OCI-LY7 (cell line): ENCODE results near the gene NHS.

Experiments used
- EZH2phosphoT487 ChIP-seq: fragments of 200-600 bp; sonication (generic); IDR thresholded peaks from 2 replicates; pipeline ENCODE4 v1.6.1; 2018; ENCODE audit warnings: low read depth, borderline replicate concordance, mild to moderate bottlenecking, mixed run types, antibody characterized with exemption, low read length, moderate library complexity, mixed read lengths
- TF ChIP-seq, protein P1 (sequence below): fragments of 200-600 bp; sonication (generic); conservative IDR thresholded peaks from 2 replicates; pipeline ENCODE4 v1.5.1; 2014; ENCODE audit warnings: mild to moderate bottlenecking, antibody characterized with exemption, low read length, moderate library complexity, mixed read lengths

DNA sequence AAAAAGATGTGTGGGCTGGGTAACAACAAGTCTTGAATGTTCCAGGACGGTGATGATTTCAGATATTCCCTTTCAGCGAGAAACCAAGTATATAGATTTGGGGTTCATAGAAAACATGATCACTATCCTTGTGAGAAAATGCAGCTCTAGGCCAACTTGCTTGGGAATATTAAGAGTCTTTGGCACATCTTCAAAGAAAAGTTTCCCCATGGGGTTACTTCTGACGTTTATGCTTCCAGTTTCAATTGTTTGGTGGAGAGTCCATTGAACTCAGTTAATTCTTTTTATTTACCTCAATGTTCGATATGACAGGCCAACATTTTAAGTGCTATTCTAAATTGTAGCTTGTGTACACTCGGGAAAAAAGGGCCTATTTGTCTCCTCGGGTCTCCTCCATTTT is 126.7 kb downstream of the NHS start:
- TF ChIP-seq, protein P1, sequence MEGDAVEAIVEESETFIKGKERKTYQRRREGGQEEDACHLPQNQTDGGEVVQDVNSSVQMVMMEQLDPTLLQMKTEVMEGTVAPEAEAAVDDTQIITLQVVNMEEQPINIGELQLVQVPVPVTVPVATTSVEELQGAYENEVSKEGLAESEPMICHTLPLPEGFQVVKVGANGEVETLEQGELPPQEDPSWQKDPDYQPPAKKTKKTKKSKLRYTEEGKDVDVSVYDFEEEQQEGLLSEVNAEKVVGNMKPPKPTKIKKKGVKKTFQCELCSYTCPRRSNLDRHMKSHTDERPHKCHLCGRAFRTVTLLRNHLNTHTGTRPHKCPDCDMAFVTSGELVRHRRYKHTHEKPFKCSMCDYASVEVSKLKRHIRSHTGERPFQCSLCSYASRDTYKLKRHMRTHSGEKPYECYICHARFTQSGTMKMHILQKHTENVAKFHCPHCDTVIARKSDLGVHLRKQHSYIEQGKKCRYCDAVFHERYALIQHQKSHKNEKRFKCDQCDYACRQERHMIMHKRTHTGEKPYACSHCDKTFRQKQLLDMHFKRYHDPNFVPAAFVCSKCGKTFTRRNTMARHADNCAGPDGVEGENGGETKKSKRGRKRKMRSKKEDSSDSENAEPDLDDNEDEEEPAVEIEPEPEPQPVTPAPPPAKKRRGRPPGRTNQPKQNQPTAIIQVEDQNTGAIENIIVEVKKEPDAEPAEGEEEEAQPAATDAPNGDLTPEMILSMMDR: no peak
- no peak for TF ChIP-seq EZH2phosphoT487
